ENCODE results near the gene TBCD.

The TBCD gene

DNA sequence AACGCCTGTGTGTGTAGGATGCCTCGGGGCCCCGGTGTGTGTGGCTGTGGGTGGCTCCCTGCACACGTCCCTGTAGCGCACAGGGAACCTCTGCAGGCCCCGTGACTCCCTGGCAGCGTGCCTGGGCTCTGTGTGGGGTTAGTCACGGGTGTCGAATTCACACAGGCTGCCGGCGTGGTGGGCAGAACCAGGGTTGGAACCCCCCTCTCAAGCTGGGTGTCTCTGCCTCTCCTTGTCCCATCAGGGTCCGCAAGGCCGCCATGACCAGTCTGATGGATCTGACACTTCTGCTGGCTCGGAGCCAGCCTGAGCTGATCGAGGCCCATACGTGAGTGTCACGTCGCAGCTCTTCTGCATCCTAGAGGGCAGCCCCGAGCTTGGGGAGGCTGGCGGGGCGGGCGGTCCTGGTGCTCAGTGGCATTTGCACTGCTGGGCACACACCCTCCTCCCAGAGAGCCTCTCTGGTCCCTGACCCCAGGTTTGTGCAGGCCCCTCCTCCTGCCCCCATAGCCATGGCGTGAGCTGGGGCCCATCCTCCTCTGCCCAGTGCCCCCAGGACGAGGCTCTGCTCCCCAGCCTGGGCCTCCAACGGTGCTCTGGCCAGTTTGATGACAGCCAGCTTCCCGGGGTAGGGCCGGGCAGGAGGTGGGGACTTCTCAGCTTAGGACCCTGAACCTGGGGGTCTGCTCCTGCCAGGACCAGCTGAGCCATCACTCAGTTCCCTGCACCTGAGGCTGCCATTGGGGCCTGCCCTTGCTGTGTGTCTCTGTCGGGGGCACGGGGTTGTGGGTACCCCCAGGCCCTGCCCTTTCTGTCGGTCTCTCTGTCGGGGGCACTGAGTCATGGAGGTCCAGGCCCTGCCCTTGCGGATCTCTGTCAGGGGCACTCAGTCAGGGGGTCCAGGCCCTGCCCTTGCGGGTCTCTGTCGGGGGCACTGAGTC is 176.1 kb downstream of the TBCD start:
- no peak for DNase-seq

DNA sequence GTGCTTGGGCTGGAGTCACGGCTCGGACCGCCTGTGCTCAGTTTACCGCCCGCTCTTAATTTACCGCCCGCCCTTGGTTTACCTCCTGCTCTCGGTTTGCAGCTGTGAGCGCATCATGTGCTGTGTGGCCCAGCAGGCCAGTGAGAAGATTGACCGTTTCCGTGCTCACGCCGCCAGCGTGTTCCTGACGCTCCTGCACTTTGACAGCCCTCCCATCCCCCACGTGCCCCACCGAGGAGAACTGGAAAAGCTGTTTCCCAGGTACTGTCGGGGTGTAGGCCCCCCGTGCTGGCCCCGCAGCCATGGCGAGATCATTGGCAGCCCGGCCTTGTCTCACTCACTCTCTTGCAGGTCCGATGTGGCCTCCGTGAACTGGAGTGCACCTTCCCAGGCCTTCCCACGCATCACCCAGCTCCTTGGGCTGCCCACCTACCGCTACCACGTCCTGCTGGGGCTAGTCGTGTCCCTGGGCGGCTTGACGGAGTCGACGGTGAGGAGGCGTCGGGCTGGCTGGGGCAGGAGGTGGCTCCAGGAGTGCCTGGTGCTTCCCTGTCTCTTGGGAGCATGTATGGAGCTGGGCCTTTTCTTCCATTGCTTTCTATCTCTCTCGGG is 177.3 kb downstream of the TBCD start:
- no peak for DNase-seq

DNA sequence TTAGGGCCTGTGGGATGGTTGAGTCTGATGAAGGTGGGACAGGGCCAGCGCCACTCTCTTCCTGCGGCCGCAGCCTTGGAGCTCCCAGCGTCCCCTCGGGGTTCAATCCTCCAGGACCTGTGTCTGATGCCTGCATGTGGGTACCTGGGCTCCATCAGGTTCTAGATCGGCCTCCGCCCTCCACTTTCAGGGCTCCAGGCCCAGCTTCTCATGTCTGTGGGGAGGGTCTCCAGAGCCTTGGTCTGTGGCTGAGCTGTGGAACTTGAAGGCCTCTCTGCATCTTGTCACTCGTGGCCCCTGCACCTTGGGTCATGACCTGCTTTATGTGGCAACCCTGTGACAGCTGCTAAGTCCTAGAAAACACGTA is 177.8 kb downstream of the TBCD start:
- DNase-seq = no peak

DNA sequence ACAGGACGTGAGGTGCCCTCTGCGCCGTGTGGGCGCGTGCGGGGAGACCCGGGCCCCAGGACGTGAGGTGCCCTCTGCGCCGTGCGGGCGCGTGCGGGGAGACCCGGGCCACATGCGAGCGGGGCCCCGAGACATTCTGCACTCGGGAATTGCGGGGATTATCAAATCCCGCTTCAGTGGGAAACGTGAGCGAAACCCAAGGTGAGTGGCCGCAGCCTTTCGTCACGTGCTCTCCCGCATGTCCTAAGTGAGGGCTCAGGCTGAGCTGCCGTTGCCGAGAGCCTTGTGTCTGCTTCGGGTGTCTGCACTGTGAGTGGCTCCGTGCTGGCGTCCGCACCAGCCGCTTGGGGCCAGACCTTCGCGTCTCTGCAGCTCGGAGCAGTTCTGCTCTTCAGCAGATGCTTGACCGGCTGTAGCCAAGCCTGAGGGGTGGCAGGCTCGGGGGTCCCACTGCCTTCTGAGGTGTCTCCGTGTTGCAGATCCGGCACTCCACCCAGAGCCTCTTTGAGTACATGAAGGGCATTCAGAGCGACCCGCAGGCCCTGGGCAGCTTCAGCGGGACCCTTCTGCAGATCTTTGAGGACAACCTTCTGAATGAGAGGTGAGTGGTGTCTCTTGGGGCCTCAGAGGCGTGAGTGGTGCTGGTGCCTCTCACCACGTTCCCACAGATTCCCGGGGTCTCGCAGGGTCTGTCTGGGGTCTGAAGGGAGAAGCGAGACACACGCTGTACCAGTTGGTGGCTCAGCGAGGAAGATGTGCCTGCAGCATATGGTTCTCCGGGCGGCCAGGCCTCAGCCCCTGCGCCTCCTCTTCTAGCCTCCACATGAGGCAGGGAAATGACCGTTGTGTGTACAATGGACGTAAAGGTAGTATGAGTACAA is 178.4 kb downstream of the TBCD start:
- no peak for DNase-seq

DNA sequence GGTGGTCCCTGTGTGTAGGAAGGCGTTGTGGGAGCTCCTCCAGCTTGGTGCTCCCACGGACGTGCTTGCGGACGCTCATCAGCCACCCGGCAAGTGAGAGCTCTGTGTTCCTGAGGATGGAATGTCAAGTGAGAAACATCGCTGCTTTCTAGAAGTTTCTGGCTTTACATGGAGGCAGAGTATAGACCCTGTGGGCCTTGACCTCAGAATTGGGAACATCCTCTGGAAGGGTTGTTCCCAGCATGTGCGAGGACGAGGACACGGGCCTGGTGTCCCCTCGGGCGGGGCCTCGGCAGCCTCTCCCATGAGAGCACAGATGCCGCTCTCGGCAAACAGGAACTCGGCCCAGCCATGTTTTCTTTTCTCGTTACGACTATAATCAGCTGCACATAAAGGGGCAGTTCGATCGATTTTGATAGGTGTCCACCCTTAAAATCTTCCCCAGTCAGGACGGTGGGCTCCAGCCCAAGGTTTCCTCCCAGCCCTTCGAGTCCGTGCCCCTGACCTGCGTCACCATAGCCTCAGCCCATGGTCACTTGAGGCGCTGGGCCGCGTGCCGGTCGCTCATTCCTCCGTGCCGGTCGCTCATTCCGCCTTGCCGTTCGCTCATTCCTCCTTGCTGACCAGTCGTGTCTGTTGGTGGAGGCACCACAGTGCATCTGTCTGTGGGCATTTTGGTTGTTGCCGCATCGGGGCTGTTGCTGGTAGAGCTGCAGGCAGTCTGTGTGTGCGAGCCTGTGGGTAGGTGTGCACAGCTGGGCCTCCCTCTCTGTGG is 179.2 kb downstream of the TBCD start:
- no peak for DNase-seq

DNA sequence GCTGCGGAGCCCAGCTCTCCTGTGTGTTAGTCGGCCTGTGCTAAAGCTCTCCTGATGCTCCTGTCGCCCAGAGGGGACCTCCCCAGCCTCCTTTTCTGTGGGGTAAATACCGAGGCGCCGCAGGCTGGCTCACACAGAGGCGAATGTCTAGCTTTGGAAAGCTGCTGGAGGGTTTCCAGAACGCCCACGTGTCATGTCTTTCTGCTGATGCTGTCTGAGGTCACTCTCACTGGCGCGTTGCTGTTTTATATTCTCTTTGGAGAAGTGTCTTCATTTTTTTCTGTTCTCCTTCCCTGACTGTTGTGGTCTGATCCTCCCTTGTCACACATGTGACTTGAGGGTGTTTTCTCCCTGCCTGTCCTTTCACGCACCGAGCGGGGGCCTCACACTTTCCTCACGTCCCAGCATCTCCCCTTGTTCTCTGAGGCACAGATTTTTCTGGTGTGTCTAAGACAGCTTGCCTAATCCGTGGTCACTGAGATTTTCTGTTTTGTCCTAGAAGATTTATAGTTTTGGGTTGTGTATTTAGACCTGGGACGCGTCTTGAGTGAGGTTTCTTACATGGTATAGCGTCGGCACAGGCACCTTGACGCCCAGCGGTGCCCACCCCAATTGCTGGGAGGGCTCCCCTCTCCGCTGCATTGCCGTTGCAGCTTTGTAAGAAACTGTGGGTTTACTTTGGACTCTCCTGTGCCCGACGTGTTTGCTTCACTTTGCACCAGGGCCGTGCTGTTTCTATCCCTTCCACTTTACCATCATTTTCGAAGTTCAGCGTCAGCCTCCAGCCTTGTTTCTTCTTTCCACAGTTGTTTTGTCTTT is 180.0 kb downstream of the TBCD start:
- no peak for DNase-seq

DNA sequence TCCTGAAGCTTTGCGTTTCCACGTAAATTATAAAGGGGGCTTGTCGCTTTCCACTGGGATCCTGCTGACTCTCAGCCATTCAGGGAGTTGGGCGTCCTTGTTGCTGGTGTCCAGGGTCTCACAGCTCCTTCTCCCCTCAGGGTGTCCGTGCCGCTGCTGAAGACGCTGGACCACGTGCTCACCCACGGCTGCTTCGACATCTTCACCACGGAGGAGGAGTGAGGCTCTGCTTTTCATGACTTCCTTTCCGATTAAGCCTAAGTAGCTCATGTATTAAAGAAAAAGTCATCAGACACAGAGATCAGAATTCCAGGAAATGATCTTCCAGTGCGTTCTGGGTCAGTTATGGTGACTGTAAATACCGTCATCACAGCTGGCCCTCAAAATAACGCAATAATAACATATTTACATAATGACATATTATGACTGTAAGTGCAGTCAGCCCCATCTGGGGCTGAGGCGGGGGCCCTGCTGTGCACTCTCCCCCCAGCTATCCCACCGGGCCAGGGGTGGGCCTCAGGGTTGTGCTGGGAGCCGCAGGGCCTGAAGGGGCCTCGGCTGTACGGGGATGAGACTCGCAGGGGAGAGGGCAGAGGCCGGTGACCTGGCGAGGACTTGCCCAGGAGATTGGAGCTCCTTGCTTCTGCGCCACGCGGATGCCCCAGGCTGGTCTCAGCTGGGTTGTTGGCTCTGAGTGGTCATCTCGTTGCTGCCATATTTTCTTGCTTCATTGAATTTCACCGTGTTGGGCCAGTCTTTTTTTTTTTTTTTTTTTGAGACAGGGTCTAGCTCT is 180.8 kb downstream of the TBCD start:
- no peak for DNase-seq

DNA sequence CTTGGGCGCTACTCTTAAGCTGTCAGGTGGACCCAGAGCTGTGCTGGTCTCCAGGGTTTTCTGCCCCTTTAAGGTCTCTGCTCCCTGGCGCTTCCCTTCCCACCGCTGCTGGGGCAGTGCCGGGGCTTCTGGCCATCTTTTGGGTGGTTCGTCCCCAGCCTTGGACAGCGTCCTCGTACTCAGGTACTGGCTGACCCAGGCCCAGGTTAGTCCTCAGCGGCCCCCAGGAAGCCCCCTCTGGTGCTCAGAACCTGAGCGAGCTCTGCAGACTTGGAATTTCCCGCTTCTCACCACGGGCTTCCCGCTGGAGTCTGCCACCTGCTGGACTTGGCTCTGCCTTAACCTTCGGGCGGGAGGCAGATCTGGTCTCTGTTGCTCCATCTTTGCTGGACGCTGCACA is 182.0 kb downstream of the TBCD start:
- no peak for DNase-seq

DNA sequence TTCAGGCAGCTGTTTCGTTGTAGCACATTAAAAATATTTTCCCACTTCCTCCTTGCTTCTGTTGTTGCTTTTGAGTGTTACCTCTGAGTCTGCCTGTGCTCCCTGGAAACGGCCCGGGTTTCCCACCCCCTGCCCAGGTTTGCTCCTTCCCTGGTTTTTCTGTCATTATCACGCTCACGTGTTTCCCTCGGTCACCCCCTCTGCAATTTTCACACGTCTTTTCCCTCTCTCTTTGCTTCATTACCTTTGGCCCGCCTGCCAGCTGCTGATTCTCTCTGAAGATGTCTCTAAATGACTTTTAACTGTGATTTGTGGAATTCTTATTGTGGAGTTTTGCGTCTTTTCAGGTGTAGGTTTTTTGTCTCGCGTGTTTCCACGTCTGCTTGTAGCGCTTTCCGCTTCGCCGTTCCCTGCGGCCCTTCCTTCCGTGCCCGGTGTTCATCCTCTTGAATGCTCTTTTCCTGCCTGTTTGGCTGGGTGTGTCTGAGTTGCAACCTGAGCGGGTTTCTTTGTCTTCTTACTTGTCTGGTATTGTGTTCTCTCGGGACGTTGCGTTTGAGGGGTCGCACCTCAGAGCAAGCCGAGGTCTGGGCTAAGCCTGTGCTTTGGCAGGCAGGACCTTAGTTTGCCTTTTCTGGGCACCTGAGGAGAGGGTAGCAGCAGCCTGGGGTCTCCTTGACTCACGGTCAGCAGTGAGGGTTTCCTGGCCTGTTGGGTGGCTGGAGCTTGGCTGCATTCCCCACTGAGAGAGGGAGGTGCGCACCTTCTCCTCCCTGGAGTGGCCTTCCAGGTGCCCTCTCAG is 184.3 kb downstream of the TBCD start:
- DNase-seq = no peak

DNA sequence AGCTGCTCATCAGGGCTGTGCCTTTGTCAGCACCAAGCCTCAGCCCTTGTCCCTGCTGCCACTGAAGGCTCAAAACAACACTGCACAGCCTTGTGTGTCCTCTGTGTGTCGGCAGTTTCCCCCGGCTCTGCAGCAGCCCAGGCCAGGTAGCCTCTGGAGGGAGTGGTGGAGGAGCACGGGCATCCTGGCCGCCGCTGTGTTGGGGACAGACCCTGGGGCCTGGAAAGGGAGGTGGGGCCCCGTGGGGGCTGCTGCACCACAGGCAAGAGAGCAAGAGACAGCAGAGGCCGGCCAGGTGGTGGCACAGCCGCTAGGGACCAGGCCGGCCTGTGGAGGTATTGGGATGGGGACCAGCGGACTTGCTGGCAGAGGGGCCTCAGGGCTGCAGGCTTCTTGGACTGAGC is 184.9 kb downstream of the TBCD start:
- no peak for DNase-seq

DNA sequence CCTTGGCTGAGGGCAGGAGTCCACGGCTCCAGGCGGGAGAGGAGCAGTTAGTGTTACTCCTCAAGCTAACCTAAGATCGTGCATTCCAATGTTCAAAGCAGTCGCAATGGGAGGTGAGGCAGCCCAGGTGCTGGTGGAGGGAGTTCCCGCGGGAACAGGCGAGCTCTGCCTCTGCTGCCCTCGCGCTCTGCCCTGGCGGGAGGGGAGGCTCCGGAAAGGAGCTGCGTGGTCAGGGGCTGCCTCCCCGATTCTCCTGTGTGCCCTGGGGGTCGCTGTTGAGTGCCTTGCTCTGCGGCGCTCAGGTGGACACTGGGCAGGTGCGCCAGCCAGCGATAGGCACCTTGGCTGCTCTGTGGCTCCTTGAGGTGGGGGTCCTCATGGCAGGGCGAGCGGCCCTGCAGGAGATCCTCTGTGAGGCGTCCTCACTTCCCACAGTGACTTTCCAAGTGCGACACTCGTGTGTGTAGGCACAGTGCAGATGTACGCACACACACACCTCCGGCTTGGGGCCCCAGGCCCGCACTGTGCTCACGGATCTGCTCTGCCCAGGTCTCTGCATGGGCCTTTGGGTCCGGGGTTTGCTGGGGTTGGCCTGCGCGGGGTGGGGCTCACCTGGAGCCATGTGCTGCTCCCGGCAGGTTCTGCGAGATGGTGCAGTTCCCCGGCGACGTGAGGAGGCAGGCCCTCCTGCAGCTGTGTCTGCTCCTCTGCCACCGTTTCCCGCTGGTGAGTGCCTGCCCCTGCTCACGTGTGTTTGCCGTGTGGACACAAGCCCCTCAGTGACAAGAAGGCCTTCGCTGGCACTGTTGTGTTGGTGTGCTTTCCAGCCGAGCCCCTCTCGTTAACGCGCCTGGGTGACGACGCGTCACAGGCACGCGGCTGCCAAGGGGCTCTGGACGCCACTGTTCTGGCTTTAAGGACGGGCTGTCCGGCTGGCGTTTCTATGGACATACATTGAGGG is 185.8 kb downstream of the TBCD start:
- peak; percentile 46 for DNase-seq

DNA sequence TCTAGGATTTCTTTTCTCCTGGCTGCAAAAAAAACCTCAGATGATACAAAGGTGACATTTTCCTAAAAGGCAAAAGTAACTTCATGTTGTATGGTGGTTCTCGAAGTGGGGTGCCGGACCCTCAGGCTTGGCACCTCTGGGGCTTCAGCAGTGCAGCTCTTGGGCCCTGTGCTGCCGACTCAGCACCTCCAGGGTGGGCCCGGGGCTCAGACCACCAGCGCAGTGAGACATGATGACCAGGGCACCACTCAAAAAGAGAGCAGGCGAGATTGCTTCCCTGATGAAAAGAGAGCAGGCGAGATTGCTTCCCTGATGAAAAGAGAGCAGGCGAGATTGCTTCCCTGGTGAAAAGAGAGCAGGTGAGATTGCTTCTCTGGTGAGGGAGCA is 186.6 kb downstream of the TBCD start:
- peak; percentile 42 for DNase-seq

DNA sequence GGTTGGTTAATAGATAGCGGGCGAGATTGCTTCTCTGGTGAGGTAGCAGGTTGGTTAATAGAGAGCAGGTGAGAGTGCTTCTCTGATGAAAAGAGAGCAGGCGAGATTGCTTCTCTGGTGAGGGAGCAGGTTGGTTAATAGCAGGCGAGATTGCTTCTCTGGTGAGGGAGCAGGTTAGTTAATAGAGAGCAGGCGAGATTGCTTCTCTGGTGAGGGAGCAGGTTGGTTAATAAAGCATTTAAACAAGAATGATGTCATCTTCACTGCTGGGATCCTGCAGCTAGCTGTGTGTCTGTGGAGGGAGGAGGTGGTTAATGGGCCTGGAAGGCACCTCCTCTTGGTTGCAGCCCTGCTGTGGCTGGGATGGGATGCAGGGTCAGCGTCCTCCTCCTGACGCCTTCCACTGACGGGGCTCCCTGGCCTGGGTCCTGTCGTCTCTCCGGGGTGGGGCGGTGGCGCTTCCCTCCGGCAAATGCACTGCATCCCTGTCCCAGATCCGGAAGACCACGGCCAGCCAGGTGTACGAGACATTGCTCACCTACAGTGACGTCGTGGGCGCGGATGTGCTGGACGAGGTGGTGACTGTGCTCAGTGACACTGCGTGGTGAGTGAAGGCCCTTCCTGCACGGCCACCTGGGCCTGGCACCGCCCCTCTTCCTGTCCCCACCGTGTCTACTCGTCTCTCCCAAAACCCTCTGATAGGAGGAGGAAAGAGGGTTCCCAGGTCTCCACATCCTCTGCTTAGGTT is 187.2 kb downstream of the TBCD start:
- peak; percentile 52 for DNase-seq

DNA sequence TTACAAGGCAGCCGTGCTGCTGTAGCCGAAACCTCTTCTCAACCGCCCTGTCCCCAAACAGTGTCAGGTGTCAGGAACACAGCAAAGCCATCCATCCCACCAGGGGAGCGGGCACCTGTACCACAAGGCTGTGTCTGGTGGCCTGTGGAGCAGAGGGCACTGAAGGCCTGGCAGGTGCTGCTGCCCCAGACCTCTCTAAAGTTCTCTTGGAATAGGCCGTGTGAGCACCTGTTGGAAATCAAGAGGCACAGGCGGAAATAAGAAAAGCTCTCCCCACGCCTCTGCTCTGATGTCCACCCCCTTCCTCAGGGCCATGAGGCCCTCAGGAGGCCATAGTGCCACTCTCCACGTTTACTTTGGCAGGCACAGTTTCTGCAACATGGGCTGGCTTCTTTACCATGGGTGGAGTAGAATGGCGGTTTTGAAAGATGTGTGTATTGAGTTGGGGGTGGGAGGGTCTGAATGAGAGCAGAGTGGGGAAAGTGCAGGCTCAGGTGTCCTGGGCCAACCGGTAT is 187.8 kb downstream of the TBCD start:
- no peak for DNase-seq

DNA sequence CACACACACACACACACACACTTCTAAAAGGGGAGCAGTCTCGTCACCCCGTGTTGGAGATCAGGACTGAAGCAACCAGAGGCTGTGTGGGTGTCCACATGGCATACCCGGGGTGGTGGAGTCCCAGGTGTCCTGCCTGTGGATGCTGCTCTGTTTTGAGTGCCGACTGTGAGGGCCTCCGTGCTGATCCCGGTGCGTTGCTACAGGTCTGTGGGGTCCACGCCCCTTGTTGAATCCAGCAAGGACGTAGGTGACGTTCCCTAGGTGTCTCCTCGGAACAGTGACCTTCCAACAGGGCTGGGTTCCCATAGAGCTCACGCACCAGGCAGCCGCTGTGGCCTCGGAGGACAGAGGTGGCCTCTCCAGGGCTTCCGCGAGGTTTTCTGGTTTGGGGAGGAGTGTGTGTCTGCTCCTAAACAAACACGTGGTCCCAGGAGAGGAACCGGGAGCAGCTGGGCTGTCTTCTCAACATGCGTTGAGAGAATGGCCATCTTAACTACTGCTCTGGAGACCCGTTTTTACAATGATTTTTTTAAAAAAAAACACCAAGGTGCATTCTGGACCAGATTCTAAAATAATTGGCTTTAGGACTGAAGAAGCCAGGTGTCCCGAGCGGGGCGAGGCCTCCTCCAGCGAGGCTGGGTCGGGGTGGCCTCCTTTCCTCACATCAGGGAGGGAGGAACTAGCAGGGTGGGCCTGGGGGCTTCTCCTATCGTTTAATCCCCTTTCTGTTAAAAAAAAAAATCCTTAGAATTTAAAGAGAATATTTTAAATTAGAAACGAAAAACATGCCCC is 188.6 kb downstream of the TBCD start:
- DNase-seq = peak; percentile 50

DNA sequence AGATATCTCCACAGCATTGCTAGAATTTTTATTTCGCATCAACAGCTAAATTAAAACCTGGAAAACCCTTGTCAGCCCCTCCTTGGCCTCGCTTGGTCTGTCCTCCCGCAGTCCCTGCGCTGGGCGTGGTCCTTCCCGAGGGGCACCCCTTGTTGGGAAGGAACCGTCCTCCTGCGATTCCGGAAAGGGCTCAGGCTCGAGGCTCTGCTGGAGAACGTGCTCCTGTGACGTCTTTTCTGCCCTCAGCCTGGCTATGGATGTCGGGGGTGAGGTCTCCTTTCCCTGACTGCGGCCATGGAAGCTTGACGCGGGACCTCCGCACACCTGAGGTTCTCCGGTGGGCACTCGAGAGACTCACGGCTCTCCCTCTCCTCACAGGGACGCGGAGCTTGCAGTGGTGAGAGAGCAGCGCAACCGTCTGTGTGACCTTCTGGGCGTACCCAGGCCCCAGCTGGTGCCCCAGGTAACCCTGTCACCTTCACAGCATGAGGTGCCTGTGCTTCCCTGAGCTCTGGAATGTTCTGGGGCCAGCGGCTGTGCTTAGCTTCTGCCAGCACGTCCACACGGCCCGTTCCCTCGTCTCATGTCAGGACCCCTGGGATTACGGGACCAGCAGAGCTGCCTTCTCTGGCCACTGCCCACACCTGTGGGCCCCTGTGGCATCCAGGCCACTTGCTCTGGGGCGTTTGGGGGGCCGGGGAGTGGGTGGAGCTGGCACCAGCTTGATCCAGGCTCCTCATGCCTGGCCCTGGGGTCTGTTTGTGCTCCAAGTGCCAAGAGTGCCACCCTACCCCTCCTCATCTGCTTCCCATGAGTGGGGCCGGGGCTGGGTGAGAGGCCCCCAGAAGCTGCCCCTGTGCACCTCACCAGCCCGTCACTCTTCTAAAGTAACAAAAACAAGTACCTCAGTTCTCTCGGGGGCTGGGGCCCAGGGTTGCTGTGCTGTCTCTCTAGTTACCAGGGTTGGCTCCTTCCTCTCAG is 189.4 kb downstream of the TBCD start:
- DNase-seq = peak; percentile 50

Measured in islet precursor cell (in vitro differentiated cells).